NCI-H1092 treated with DMSO at 0.1 percent for 48 hours (cell line): ENCODE data around the gene ANKH.
"Not testable (repeated sequence)": the region's sequence is repeated elsewhere in the genome, so short reads cannot be mapped to it uniquely, and the experiment has no call there.

Experiments
- DNase-seq: peaks from one replicate; lab custom pipeline; 2025; lab: John Stamatoyannopoulos, UW

Gene ANKH

DNA sequence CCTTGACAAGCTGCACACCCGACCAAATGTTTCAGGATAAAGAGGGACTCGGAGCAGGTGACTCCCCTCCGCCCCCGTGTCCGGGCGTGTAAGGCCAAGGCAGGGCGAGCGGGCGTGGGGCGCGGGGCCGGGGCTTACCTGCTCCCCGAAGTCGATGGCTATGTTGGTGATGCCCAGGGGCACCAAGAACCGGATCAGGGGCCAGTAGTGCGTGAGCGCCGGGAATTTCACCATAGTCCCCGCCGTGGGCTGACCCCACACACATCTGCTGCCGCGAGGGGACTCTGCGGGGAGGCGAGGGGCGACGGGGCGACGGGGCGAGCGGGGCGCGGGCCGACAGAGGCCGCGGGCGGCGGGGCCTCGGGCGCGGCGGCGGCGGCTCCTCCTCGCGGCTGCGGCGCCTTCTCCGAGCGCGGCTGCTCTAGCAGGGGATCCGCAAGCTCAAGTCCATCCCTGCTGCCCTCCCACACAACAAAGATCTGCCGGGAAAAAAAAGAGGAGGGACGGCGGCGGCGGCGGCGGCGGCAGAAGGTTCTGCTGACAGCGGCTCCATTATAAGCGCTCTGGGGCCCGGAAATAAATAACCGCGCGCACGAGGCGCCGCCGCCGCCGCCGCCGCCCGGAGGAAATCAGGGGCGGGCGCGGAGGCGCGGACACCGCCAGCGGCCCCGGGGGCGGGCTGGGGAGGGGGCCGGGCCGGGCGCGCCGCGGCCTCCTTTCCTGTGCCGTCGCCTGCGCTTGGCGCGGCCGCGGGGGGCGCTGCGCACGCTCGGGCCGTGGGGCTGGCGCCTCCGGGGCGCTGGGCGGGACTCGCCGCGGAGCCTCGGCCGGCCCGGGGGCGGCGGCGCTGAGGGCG, at the start of gene ANKH:
Gene ANKH, minus strand, starts transcription at position 565 of the 856 bp plus-strand sequence. Its CDS starts 331 bp downstream, at position 234.
- DNase-seq: peak; percentile 77

DNA sequence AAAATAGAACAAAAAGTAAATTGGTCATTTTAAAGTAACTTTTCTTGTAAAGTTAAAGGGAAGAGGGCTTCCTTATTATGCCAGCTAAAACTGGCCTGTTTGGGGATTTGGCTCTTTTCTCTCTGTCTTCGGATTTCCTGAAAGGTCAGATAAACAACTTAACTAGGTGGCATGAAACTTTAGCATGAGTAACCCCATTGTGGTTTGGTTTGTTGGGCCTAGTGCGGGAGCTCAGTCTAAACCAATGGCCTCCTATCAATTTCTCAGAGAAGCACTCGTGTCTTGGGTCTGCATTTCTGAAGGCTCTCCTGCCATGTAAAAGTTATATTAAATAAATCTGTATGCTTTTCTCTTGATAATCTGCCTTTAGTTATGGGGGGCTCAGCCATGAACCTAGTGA, 48.5 kb upstream of the ANKH start:
- no peak for DNase-seq

DNA sequence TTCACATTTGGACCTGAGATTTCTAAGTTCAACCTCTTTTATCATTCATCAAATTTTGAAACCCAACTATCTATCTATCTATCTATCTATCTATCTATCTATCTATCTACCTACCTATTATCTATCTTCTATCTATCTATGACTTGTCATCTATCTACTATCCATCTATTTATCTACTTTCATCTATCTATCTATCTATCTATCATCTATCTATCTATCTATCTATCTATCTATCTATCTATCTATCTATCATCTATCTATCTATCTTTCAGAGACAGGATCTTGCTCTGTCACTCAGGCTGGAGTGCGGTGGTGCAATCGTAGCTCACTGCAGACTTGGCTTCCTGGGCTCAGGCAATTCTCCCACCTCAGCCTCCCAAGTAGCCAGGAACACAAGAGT, 47.5 kb upstream of the ANKH start:
- not testable (repeated sequence) for DNase-seq

DNA sequence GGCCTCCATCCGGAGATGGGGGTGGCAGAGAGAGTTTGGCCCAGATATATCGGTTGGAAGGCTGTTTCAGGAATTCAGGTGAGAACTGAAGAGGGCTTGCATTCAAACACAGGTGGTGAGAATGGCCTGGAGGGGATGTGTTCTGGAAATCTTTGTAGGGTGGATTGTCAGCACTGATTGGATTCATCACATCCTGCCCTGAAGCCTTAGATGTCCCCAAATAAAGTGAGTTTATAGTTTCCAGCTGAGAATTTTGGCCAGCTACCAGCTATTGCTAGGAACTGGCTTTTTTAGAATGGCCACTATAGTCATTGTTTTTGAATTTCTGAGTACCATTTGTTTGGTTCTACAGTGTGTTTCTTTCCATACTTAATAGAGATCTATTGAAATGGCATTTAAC, 46.1 kb upstream of the ANKH start:
- DNase-seq: no peak

DNA sequence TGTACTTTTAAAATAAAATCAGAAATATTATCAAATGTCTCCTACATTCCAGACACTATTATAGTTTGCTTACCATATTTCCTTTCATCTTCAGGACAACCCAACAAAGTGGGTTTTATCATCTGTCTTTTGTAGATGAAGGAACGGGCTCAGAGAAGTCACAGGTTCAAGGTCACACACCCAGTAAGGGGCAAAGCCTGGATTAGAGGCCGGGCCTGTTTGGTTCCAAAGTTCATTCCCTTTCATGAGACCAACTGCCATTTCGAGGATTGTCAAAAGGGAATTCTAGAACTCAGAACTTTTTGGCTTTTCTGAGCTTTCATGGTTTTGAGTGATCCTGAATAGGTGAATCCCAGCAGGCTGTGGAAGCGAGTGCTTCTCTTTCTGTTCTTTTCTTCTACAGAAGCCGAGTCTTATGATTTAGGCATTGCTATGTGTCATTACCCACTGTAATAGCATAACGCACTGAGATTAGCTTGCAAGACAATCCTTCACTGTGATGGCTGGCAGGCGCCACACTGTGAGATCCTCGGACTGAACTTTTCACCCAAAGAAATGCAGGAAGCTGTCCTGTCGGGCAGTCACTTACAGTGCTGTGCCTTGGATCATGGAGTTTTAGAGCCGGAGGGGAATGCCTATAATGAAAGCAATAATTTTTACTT, 43.8 kb upstream of the ANKH start:
- DNase-seq: no peak

DNA sequence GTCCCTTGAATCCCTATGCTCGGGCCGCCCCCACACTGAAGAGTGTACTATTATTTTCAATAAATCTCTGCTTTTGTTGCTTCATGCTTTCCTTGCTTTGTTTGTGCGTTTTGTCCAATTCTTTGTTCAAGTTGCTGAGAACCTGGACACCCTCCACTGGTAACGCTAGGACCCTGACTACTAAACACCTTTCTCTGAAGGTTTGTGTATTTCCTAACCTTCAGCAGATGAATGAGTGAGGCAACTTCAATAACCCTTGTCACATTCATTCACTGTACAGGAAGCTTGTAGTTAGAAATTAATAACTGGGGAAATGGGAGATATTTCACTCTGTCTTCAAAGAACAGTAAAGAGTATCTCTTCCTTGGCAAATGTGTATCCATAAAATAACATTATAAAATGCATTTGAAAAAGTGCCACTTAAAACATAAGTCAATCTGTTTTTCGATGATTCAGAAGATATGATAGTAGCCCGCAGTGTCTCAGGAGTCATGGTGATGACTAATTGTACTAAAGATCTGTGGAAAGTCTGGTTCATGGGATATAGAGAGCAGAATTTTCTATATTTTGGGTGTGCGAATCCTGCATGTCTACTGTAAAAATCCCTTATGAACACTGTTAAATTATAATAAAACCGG, 43.2 kb upstream of the ANKH start:
- DNase-seq: no peak

DNA sequence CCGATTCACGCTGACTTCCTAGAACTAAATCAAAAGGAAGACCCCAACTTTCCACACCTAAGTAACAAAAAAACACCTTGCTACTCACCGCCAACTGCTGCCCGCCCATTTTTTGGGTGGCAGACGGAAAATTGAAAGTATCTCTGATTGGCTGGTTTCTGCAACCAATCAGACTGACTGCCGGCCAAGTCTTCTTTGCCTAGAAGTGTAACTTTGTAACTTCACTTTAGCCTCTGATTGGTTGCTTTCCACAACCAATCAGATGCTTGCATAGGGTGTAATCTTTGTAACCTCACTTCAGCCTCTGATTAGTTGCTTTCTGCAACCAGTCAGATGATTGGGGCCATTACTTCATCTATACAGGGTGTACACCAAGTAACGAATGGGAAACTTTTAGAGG, 42.6 kb upstream of the ANKH start:
- no peak for DNase-seq

DNA sequence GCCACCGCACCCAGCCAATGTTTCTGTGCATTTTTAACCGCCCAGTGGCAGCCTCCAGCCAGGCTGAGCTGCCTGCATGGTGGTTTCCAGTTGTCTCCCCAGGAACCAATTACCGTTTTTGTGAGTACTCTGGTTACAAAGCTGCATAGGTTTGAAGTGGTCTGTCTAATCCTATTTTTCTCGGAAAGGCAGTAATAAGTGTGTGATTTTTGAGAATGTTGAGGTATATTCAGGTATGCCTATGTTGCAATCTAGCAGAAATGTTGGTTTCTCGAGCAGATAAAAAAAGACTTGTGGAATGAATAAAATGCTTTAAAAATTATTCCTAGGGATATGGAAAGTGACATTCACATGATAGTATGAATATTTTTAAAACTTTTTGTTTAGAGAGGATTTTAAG, 41.5 kb upstream of the ANKH start:
- no peak for DNase-seq

DNA sequence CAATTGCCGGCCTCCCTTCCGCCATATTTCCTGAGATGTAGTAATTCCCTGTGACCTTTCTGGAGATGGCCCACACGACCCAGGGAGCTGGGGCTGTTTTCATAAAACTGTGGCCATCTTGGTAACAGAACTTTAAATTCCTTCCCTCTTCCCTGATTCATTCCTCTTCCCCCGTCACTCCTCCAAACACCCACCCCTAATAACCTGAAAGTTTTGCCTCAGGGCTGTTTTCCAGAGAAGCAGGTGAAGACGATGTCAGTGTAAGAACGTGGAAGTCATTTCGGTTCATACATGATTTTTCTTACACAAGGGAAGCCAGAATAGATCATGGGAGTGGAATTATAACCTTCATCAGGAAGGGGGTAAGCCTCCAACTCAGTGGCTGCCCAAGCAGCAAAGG, 40.6 kb upstream of the ANKH start:
- DNase-seq: no peak

DNA sequence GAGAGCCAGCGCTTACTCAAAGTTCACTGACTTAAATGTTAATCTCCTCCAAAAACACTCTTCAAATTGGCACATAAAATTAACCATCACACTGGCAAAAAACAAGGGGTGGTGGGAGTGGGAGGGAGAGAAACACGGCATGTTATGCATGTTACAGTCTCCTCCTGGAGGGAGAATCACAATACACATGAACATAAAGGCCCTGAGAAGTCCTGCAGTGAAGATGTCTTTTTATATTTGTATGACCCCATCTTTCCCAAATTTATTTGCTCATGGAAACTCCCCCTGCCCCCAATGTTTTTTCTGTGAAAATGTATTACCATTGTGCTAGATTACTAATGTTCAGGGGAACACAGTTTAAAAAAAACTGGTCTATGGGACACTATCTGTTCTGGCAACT, 37.8 kb upstream of the ANKH start:
- DNase-seq: no peak

DNA sequence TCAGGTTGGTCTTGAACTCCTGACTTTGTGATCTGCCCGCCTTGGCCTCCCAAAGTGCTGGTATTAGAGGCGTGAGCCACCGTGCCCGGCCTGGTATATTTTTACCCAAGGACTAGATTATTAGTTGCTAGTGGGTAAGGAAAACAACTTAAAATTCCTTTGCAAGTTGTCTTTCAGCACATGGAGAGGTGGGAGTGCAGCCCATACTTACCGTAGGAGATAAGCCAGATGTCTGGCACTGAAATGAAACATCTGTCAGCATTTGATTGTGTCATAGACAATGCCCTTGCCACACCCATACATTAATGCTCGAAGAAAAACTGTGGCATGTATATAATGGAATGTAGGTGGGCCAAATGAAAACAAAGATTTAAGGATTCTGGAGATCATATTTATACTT, 36.6 kb upstream of the ANKH start:
- no peak for DNase-seq

DNA sequence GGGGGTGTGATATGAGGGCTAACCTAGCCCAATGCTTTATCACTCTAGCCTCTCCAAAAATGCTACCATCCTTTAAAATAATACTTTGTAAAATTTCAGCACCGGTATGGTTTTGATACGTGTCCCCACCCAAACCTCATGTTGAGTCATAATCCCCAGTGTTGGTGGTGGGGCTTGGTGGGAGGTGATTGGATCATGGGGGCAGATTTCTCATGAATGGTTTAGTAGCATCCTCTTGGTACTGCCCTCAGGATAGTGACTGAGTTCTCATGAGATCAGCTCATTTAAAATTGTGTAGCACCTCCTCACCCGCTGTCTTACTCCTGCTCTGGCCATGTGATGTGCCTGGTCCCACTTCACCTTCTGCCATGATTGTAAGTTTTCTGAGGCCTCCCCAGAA, 35.0 kb upstream of the ANKH start:
- DNase-seq: no peak

DNA sequence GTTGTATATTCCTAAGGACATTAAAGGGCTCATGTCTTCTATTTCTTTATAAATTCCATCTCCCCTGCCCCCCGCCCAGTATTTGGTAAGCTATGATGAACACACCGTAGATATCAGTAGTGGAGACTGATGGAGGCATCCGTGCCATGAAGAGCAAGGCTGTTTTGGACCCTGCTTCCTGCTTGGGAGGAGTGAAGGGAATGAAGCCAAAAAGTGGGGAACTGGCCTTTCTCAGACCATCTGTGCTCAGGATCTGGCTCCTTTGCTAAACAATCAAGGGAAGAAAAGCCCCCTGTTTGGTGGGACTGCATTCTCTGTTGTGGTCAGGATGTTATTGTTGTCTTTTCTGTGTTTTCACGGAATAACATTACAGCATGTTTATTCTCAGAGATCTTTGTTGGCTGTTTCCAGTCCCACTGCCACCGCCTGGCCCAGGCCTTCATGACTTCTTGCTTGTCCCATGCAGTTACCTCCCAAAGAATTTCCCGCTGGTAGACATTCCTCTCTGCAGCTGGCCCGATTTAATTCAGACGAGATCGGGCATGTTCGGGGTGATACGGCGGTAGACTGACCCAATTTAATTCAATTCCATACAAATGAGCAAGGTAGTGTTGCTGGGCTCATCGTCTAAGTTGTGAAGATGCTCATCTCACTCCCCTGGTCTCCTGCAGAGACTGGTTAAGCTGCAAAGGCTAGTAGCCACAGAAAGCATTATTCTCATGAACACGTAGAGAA, 31.4 kb upstream of the ANKH start:
- DNase-seq: no peak

DNA sequence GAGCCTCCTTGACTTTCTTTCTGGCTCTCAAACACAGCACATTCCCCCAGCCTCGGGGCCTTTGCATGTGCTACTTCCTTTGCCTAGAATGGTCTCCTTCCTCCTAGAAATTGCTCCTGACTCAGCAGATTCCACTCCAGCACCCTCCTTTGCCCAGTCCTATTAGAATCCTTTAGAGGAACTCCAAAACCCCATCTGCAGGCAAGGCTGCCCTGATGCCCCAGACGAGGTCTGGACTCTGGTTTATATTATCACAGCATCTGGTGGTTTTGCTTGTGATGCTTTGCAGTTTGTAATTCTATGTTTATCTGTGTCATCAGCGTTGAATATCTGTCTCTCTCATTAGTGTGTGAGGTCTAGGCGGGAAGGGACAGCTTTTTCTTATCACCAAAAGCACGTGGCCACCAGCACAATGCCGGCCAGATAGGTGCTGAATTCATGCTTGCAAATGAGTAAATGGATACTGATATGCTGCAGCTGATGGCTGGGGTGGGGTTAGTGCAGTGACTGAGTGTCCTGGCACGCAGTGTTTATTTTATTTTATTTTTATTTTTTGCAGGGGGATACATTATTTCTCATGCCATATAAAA, 30.0 kb upstream of the ANKH start:
- DNase-seq: no peak

DNA sequence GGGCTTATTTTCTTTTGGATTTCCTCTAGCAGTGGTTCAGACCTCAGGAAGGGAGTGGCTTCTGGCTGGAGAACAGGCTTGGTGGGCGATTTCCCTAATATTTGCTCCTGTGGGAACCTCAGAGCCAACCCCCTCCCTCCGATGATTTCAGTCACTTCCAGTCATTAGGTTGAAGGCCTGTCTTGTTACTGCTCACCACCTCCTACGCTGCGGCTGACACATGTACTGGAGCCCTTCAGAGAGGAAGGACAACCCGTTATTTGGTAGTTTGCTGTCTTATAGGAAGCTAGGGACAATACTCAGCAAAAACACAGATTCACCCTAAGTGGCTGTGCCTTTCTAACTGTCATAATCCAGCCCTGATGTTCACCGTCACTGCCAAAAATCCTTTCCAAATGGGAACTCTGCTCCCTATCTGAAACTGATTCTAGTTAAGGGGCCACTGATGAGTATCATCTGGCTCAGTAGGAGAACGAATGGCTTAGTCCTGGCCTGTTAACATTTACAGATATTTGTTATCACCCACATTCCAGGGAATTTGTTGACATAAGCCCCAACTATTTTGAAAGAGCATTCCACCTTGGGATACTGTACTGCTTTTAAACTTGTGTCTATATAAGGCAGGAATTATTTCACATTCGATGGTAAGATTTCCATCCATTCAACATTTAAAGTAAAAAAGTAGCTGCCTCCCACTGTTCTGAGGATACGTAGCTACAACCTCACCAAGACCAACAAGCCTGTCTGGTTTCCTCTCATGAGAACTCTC, 29.3 kb upstream of the ANKH start:
- DNase-seq: no peak

DNA sequence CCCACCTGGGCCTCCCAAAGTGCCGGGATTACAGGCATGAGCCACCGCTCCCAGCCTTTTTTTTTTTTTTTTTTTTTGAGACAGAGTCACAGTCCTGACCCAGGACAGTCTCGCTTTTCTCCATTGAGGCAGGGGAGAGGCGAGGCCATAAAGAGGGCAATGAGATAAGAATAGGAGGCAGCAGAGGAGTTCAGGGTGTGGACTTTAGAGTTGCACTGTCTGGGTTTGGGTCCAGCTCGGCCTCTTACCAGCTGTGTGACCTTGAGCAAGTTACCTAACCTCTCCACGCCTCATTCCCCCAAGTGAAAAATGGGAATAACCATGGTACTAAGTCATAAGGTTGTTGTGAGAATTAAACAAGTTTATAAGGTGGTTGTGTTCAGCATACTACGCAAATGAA, 24.6 kb upstream of the ANKH start:
- DNase-seq: no peak

DNA sequence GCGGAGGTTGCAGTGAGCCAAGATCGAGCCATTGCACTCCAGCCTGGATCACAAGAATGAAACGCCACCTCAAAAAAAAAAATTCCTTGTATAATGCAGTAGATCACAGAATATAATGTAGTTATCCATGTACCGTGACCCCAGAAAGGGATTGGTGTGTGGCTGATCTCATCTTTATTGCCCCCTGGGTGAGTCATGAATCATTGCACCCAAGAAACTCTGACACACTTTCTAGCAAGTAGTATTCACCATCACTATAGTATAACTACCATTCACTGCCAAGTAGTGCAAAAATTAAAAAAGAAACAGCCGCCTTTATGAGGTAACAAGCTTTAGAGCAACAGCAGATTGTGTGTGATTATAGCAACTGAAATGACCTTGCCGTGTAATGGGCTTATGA, 23.7 kb upstream of the ANKH start:
- no peak for DNase-seq

DNA sequence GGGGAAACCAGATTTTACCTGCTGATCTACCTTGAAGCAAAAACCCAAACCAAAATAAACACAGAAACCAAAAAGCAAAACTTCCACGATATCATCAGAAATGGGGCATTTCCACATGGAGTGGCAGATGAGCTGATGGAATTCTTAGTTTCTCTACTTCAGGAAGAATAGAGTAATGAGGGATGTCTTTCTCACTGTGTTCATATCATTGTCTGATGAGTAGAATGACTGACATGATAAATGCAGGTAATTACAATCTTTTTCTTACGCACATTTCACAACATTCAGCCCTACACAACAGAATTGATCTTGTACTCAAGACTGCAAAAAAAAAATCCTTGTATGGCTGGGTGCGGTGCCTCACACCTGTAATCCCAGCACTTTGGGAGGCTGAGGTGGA, 23.2 kb upstream of the ANKH start:
- DNase-seq: no peak

DNA sequence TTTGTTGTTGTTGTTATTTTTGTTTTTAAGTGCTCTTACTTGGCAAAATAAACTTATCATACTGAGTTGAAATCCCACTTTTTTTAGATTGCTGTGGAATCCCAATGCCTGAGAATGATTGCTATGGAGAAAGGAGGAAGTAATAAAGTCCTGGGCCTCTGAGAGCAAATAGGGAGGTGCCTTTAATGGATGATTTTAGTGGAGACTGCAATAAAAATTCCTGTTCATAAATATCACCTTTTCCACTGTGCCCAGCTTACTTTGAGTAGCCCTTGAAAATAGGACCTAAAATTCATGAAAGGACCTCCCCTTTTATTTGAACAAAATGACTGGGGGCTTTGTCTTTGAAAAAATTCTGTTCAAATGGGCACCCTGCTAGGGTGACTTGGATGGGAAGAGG, 21.8 kb upstream of the ANKH start:
- no peak for DNase-seq

DNA sequence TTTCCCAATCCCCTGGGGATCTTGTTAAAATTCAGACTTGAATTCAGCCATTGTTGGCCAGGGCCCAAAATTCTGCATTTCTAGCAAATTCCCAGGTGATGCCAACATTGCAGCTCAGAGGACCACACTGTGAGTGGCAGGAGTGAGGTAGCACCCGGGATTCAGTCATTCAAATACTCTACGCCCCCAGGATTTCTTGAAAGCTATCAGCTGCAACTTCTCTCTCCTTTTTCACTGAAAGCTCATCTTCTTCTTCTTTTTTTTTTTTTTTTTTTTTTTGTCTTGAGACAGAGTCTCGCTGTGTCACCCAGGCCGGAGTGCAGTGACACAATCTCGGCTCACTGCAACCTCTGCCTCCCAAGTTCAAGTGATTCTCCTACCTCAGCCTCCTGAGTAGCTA, 19.3 kb upstream of the ANKH start:
- no peak for DNase-seq

DNA sequence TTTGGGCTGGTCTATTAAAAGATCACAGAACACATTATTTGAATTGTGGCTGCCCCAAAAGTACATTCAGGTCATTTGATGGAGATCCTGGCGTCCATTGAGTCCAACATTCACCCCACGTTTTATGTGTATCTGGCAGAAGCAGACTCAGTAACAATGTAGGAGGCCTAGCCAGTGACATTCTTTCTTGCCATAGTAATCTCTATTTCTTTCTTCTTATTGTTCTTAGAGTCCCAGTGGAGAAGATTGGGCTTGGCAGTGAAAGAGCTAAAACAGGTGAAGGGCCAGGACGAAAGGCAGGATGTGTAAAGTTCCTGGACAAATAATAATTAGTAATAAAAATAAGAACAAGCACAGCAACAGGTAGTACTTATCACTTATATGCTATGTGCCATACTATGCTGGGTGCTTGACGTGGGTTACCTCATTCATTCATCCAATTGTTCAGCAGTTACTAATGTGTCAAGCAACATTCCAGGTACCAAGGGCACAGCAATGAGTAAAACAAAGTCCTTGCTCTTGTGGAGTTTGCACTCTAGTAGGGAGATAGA, 12.6 kb upstream of the ANKH start:
- no peak for DNase-seq
